ENCODE data around the gene TRIM27.

- TF ChIP-seq CTCF (IDR thresholded peaks at IDR 0.05) (no peak), POLR2AphosphoS5 (IDR thresholded peaks at IDR 0.05) (no peak), EP300 (IDR thresholded peaks at IDR 0.05) (no peak), POLR2A (IDR thresholded peaks at IDR 0.05) (no peak)
Observed at GRCh38 chr6:28871335-28872156, 52.2 kb downstream of the TRIM27 start.
